HFFc6 (cell line): Measurements from ENCODE around the gene MAD1L1. TPM values are rescaled to one million over a fixed set of nuclear protein-coding genes. Genes with fewer than 3 reads are reported as not detected.

Experiments
- DNase-seq: peaks from one replicate; pipeline ENCODE4 v3.0.0-alpha.2; 2018
- H3K27ac Mint-ChIP-seq: 2 replicates; pipeline ENCODE4 v1.8.0; 2020; ENCODE audit warnings: mild to moderate bottlenecking, mixed read lengths
- H3K27me3 Mint-ChIP-seq: 2 replicates; pipeline ENCODE4 v1.8.0; 2021; ENCODE audit warnings: mild to moderate bottlenecking, moderate library complexity, mixed read lengths; ENCODE audit not compliant: insufficient read depth
- H3K36me3 Mint-ChIP-seq: 2 replicates; pipeline ENCODE4 v1.8.0; 2021; ENCODE audit warnings: low read depth, mixed read lengths
- H3K4me1 Mint-ChIP-seq: 2 replicates; pipeline ENCODE4 v1.8.0; 2020; ENCODE audit warnings: low read depth, mixed read lengths
- H3K4me3 Mint-ChIP-seq: 2 replicates; pipeline ENCODE4 v1.8.0; 2020; ENCODE audit warnings: mild to moderate bottlenecking, moderate library complexity, mixed read lengths
- H3K9me3 Mint-ChIP-seq: 2 replicates; pipeline ENCODE4 v1.8.0; 2020; ENCODE audit warnings: mild to moderate bottlenecking, mixed read lengths
- CTCF ChIP-seq: fragments of 200-600 bp; sonication (generic); IDR thresholded peaks from 2 replicates; pipeline ENCODE4 v1.5.0; 2021; ENCODE audit warnings: antibody characterized with exemption, mild to moderate bottlenecking
- total RNA-seq, 6 experiments: library from RNA; stranded (reverse); fragmentation: NEBNext Ultra II Directional; extraction: Animal tissue kit (Norgen Biotek cat#: 25700); gene quantifications; 2 replicates in 1 of 6; 3 replicates in 5 of 6; pipeline ENCODE4 v1.2.3, GENCODE V29; 2021

The MAD1L1 gene
- total RNA-seq, 6 experiments from 2014 or later, result 34.6 to 44.8 (median 40.2) TPM

- no peak overlapping the region for H3K4me3 Mint-ChIP-seq
- H3K36me3 Mint-ChIP-seq, result peaks cover 38% of the 10 kb centered on the region
- no peak for TF ChIP-seq CTCF
- H3K27me3 Mint-ChIP-seq, result no peaks in the 10 kb centered on the region
- H3K4me1 Mint-ChIP-seq, result peaks cover 9% of the 10 kb centered on the region
- H3K27ac Mint-ChIP-seq, result no peak overlapping the region
- no peak for DNase-seq
- H3K9me3 Mint-ChIP-seq, result 0 out of 2 replicates have a peak, but pooled peaks cover 6% of the 10 kb centered on the region
These were observed 39.8 kb downstream of the MAD1L1 start for GRCh38 chr7:2192831-2193534.

GRCh38 chr7:2191016-2191415 is 41.7 kb downstream of the MAD1L1 start:
- TF ChIP-seq CTCF, result no peak
- Mint-ChIP-seq H3K4me3 (no peak overlapping the region), H3K27me3 (no peaks in the 10 kb centered on the region), H3K9me3 (0 out of 2 replicates have a peak, but pooled peaks cover 6% of the 10 kb centered on the region), H3K36me3 (peaks cover 35% of the 10 kb centered on the region), H3K27ac (no peak overlapping the region), H3K4me1 (peaks cover 9% of the 10 kb centered on the region)
- DNase-seq, result no peak

- H3K9me3 Mint-ChIP-seq, result 0 out of 2 replicates have a peak, but pooled peaks cover 6% of the 10 kb centered on the region
- H3K4me1 Mint-ChIP-seq, result peaks cover 12% of the 10 kb centered on the region
- peaks cover 33% of the 10 kb centered on the region for H3K36me3 Mint-ChIP-seq
- DNase-seq, result no peak
- no peak overlapping the region for H3K27ac Mint-ChIP-seq
- H3K4me3 Mint-ChIP-seq, result no peak overlapping the region
- H3K27me3 Mint-ChIP-seq, result no peaks in the 10 kb centered on the region
- TF ChIP-seq CTCF, result no peak
These were observed 42.2 kb downstream of the MAD1L1 start for GRCh38 chr7:2190531-2190930.

GRCh38 chr7:2186166-2186565 is 46.6 kb downstream of the MAD1L1 start:
- DNase-seq, result no peak
- TF ChIP-seq CTCF, result no peak
- 0 out of 2 replicates have a peak, but pooled peaks cover 6% of the 10 kb centered on the region for H3K9me3 Mint-ChIP-seq
- H3K27me3 Mint-ChIP-seq, result no peaks in the 10 kb centered on the region
- H3K27ac Mint-ChIP-seq, result no peak overlapping the region
- H3K4me1 Mint-ChIP-seq, result peaks cover 17% of the 10 kb centered on the region
- peaks cover 37% of the 10 kb centered on the region for H3K36me3 Mint-ChIP-seq
- no peak overlapping the region for H3K4me3 Mint-ChIP-seq

GRCh38 chr7:2185715-2186114 is 47.0 kb downstream of the MAD1L1 start:
- H3K4me3 Mint-ChIP-seq, result no peak overlapping the region
- 0 out of 2 replicates have a peak, but pooled peaks cover 6% of the 10 kb centered on the region for H3K9me3 Mint-ChIP-seq
- H3K4me1 Mint-ChIP-seq, result peaks cover 15% of the 10 kb centered on the region
- no peaks in the 10 kb centered on the region; the same call in 1 of the 2 replicates for H3K27me3 Mint-ChIP-seq
- DNase-seq, result no peak
- TF ChIP-seq CTCF, result no peak
- H3K36me3 Mint-ChIP-seq, result peaks cover 34% of the 10 kb centered on the region
- H3K27ac Mint-ChIP-seq, result no peak overlapping the region
